Mucosa of rectum (tissue), 2 donors: ENCODE results near the gene MARCHF3.

ENCODE experiments used
- H3K27ac ChIP-seq, 2 donors: one replicate each; pipeline ENCODE4 v1.7.0; 2013; ENCODE audit warnings: inconsistent platforms in 2 of 2, low read depth in 2 of 2, low read length in 2 of 2
- H3K27me3 ChIP-seq, 2 donors: one replicate each; pipeline ENCODE4 v1.7.0; 2013; ENCODE audit warnings: low read length in 2 of 2; ENCODE audit not compliant: control insufficient read depth in 2 of 2, insufficient read depth in 2 of 2
- H3K36me3 ChIP-seq, 2 donors: one replicate each; pipeline ENCODE4 v1.7.0; 2013; ENCODE audit warnings: low read length in 2 of 2; ENCODE audit not compliant: control insufficient read depth in 2 of 2, insufficient read depth in 2 of 2
- H3K4me1 ChIP-seq, 2 donors: one replicate each; pipeline ENCODE4 v1.7.0; 2013; ENCODE audit warnings: low read length in 2 of 2, mild to moderate bottlenecking in 1 of 2; ENCODE audit not compliant: control insufficient read depth in 2 of 2, insufficient read depth in 2 of 2
- H3K4me3 ChIP-seq, 2 donors: one replicate each; pipeline ENCODE4 v1.7.0; 2013; ENCODE audit warnings: low read length in 2 of 2
- H3K9ac ChIP-seq, 2 donors: one replicate each; pipeline ENCODE4 v1.7.0; 2013; ENCODE audit warnings: low read length in 2 of 2, low read depth in 1 of 2, mild to moderate bottlenecking in 1 of 2
- H3K9me3 ChIP-seq, 2 donors: one replicate each; pipeline ENCODE4 v1.7.0; 2013; ENCODE audit warnings: low read length in 2 of 2; ENCODE audit not compliant: control insufficient read depth in 2 of 2
- donor health status: healthy.
- donor health status: Normal muscosa, but diverticular disease.

The MARCHF3 gene

GRCh38 chr5:126871441-126871840 is 158.9 kb downstream of the MARCHF3 start:
- Histone ChIP-seq H3K27me3 (no peaks in the 10 kb centered on the region), H3K36me3 (peaks cover 2 to 28% of the 10 kb centered on the region in 2 donors), H3K9me3 (no peaks in the 10 kb centered on the region), H3K27ac (no peak overlapping the region), H3K4me3 (no peak overlapping the region), H3K9ac (no peak overlapping the region), H3K4me1 (no peaks in the 10 kb centered on the region)

- Histone ChIP-seq H3K36me3 (peaks cover 2 to 12% of the 10 kb centered on the region in 2 donors), H3K4me1 (no peaks in the 10 kb centered on the region), H3K27me3 (no peaks in the 10 kb centered on the region), H3K27ac (no peak overlapping the region), H3K4me3 (peak overlapping the region in 1 of 2 donors; percentile 44), H3K9me3 (no peaks in the 10 kb centered on the region), H3K9ac (peak overlapping the region in 1 of 2 donors; percentile 6)
Measured at GRCh38 chr5:126869005-126869451, 161.3 kb downstream of the MARCHF3 start.

- H3K4me1 ChIP-seq = no peaks in the 10 kb centered on the region
- H3K36me3 ChIP-seq = peaks cover 2 to 12% of the 10 kb centered on the region in 2 donors
- H3K4me3 ChIP-seq = peak overlapping the region in 1 of 2 donors; percentile 44
- peak overlapping the region in 1 of 2 donors; percentile 6 for H3K9ac ChIP-seq
- no peaks in the 10 kb centered on the region for H3K9me3 ChIP-seq
- H3K27me3 ChIP-seq = no peaks in the 10 kb centered on the region
- no peak overlapping the region for H3K27ac ChIP-seq
Measured at GRCh38 chr5:126868338-126869004, 161.9 kb downstream of the MARCHF3 start.

- Histone ChIP-seq H3K9me3 (no peaks in the 10 kb centered on the region), H3K27ac (no peak overlapping the region), H3K36me3 (peaks cover 2 to 5% of the 10 kb centered on the region in 2 donors), H3K4me3 (no peak overlapping the region), H3K27me3 (no peaks in the 10 kb centered on the region), H3K4me1 (no peaks in the 10 kb centered on the region), H3K9ac (no peak overlapping the region)
Measured at GRCh38 chr5:126866851-126867636, 163.3 kb downstream of the MARCHF3 start.

GRCh38 chr5:126865299-126865698 is 165.1 kb downstream of the MARCHF3 start:
- no peak overlapping the region for H3K9ac ChIP-seq
- H3K27ac ChIP-seq = no peak overlapping the region
- H3K36me3 ChIP-seq = peaks cover under 1 to 2% of the 10 kb centered on the region in 2 donors
- no peaks in the 10 kb centered on the region for H3K4me1 ChIP-seq
- H3K4me3 ChIP-seq = no peak overlapping the region
- H3K27me3 ChIP-seq = no peaks in the 10 kb centered on the region
- no peaks in the 10 kb centered on the region for H3K9me3 ChIP-seq

GRCh38 chr5:126864042-126864688 is 166.2 kb downstream of the MARCHF3 start:
- Histone ChIP-seq H3K9ac (no peak overlapping the region), H3K27ac (no peak overlapping the region), H3K4me1 (no peaks in the 10 kb centered on the region), H3K27me3 (no peaks in the 10 kb centered on the region), H3K4me3 (no peak overlapping the region), H3K9me3 (no peaks in the 10 kb centered on the region), H3K36me3 (peaks cover 0 to 2% of the 10 kb centered on the region in 2 donors)

- Histone ChIP-seq H3K27ac (no peak overlapping the region), H3K27me3 (no peaks in the 10 kb centered on the region), H3K9me3 (no peaks in the 10 kb centered on the region)
Measured at GRCh38 chr5:126863402-126863801, 167.0 kb downstream of the MARCHF3 start.

GRCh38 chr5:126858441-126858840 is 171.9 kb downstream of the MARCHF3 start:
- no peaks in the 10 kb centered on the region for H3K27me3 ChIP-seq
- no peaks in the 10 kb centered on the region for H3K9me3 ChIP-seq
- H3K36me3 ChIP-seq = no peaks in the 10 kb centered on the region
- H3K4me1 ChIP-seq = no peaks in the 10 kb centered on the region
- H3K4me3 ChIP-seq = no peak overlapping the region
- no peak overlapping the region for H3K9ac ChIP-seq
- H3K27ac ChIP-seq = no peak overlapping the region

More at GRCh38 chr5:126863402-126863801, 167.0 kb downstream of the MARCHF3 start:
- H3K4me1 ChIP-seq = no peaks in the 10 kb centered on the region
- H3K4me3 ChIP-seq = no peak overlapping the region
- no peaks in the 10 kb centered on the region for H3K36me3 ChIP-seq
- H3K9ac ChIP-seq = no peak overlapping the region

GRCh38 chr5:126857472-126858410 is 172.6 kb downstream of the MARCHF3 start:
- Histone ChIP-seq H3K36me3 (no peaks in the 10 kb centered on the region), H3K27ac (no peak overlapping the region)

More at GRCh38 chr5:126857472-126858410, 172.6 kb downstream of the MARCHF3 start:
- H3K27me3 ChIP-seq = no peaks in the 10 kb centered on the region
- H3K4me3 ChIP-seq = no peak overlapping the region
- no peaks in the 10 kb centered on the region for H3K9me3 ChIP-seq
- no peak overlapping the region for H3K9ac ChIP-seq
- H3K4me1 ChIP-seq = no peaks in the 10 kb centered on the region
